Right ventricle myocardium superior (tissue), 1 donor: ENCODE results near the gene ATP1B4. TPM values are rescaled to one million over a fixed set of nuclear protein-coding genes. Genes with fewer than 3 reads are reported as not detected.

Experiments
- total RNA-seq: library from RNA; stranded (reverse); fragmentation: NEBNext Ultra II Directional; extraction: Animal tissue kit (Norgen Biotek cat#: 25700); gene quantifications from one replicate; pipeline ENCODE4 v1.2.1, GENCODE V29; 2021
- donor health status: DM: no; HTN: yes; CAD: no; lungs with severe emphysema.

ATP1B4 gene
- total RNA-seq, 1 donor from 2014 or later, result not detected

Other genes starting within 250 kb of the ATP1B4 start
- gene RHOXF1, start 246.2 kb upstream of the ATP1B4 start, total RNA-seq, result not detected
- gene RHOXF2, start 203.5 kb upstream of the ATP1B4 start, total RNA-seq, result not detected
- gene ZBTB33, start 111.3 kb upstream of the ATP1B4 start, total RNA-seq, result 6.6 TPM
- gene TMEM255A, start 50.6 kb upstream of the ATP1B4 start, total RNA-seq, result 1.1 TPM
- 49.2 TPM for gene LAMP2, start 107.2 kb downstream of the ATP1B4 start, total RNA-seq
- gene CUL4B, start 198.9 kb downstream of the ATP1B4 start, total RNA-seq, result 17.9 TPM
- gene MCTS1, start 242.0 kb downstream of the ATP1B4 start, total RNA-seq, result 30.3 TPM